ENCODE data around the gene VSNL1. TPM values are rescaled to one million over a fixed set of nuclear protein-coding genes. Genes with fewer than 3 reads are reported as not detected.

Gene VSNL1
- total RNA-seq, 2 donors from 2014 or later: not detected

GRCh38 chr2:17604050-17604449, 63.6 kb downstream of the VSNL1 start:
- TF ChIP-seq CTCF (IDR thresholded peaks at IDR 0.05): no peak
- H3K27ac ChIP-seq: no peak overlapping the region
- no peaks in the 10 kb centered on the region for H3K4me1 ChIP-seq (ENCODE audit: control insufficient read depth in 1 of 2, low read depth in 2 of 2)
- no peak overlapping the region for H3K4me3 ChIP-seq
- no peak for DNase-seq (ENCODE audit: low spot score)
- H3K9me3 ChIP-seq: no peaks in the 10 kb centered on the region
- H3K27me3 ChIP-seq (replicated peaks; ENCODE audit: insufficient read depth): no peaks in the 10 kb centered on the region
- no peak for ATAC-seq (ENCODE audit: insufficient number of reproducible peaks, low FRiP score, low read depth)
- H3K36me3 ChIP-seq: no peaks in the 10 kb centered on the region

GRCh38 chr2:17605696-17606095, 65.2 kb downstream of the VSNL1 start:
- no peaks in the 10 kb centered on the region for H3K36me3 ChIP-seq
- ATAC-seq (ENCODE audit: insufficient number of reproducible peaks, low FRiP score, low read depth): no peak
- DNase-seq (ENCODE audit: low spot score): no peak
- H3K9me3 ChIP-seq: no peaks in the 10 kb centered on the region
- no peak for TF ChIP-seq CTCF (IDR thresholded peaks at IDR 0.05)
- no peak overlapping the region for H3K4me3 ChIP-seq
- H3K27me3 ChIP-seq (replicated peaks; ENCODE audit: insufficient read depth): no peaks in the 10 kb centered on the region
- H3K4me1 ChIP-seq (ENCODE audit: control insufficient read depth in 1 of 2, low read depth in 2 of 2): peaks cover 0 to 9% of the 10 kb centered on the region in 2 donors
- H3K27ac ChIP-seq: no peak overlapping the region

GRCh38 chr2:17606851-17607250, 66.4 kb downstream of the VSNL1 start:
- H3K27ac ChIP-seq: no peak overlapping the region

GRCh38 chr2:17607379-17607778, 66.9 kb downstream of the VSNL1 start:
- ATAC-seq (ENCODE audit: insufficient number of reproducible peaks, low FRiP score, low read depth) (no peak), DNase-seq (ENCODE audit: low spot score) (no peak)
- no peak overlapping the region for H3K27ac ChIP-seq
- no peak for TF ChIP-seq CTCF (IDR thresholded peaks at IDR 0.05)
- H3K36me3 ChIP-seq: no peaks in the 10 kb centered on the region
- no peaks in the 10 kb centered on the region for H3K9me3 ChIP-seq
- no peak overlapping the region for H3K4me3 ChIP-seq
- H3K27me3 ChIP-seq (replicated peaks; ENCODE audit: insufficient read depth): no peaks in the 10 kb centered on the region
- peaks cover 0 to 14% of the 10 kb centered on the region in 2 donors for H3K4me1 ChIP-seq (ENCODE audit: control insufficient read depth in 1 of 2, low read depth in 2 of 2)

More at GRCh38 chr2:17606851-17607250, 66.4 kb downstream of the VSNL1 start:
- Histone ChIP-seq H3K27me3 (replicated peaks; ENCODE audit: insufficient read depth) (no peaks in the 10 kb centered on the region), H3K4me1 (ENCODE audit: control insufficient read depth in 1 of 2, low read depth in 2 of 2) (peaks cover 0 to 14% of the 10 kb centered on the region in 2 donors), H3K9me3 (no peaks in the 10 kb centered on the region), H3K4me3 (no peak overlapping the region), H3K36me3 (no peaks in the 10 kb centered on the region)
- DNase-seq (ENCODE audit: low spot score) (no peak), ATAC-seq (ENCODE audit: insufficient number of reproducible peaks, low FRiP score, low read depth) (no peak)
- TF ChIP-seq CTCF (IDR thresholded peaks at IDR 0.05): no peak

GRCh38 chr2:17608251-17608650, 67.8 kb downstream of the VSNL1 start:
- H3K27ac ChIP-seq: no peak overlapping the region
- H3K9me3 ChIP-seq: no peaks in the 10 kb centered on the region
- ATAC-seq (ENCODE audit: insufficient number of reproducible peaks, low FRiP score, low read depth) (no peak), DNase-seq (ENCODE audit: low spot score) (no peak)
- no peak overlapping the region for H3K4me3 ChIP-seq
- no peaks in the 10 kb centered on the region for H3K36me3 ChIP-seq
- no peaks in the 10 kb centered on the region for H3K27me3 ChIP-seq (replicated peaks; ENCODE audit: insufficient read depth)
- TF ChIP-seq CTCF (IDR thresholded peaks at IDR 0.05): no peak
- H3K4me1 ChIP-seq (ENCODE audit: control insufficient read depth in 1 of 2, low read depth in 2 of 2): peaks cover 0 to 14% of the 10 kb centered on the region in 2 donors

All from thoracic aorta (tissue), 2 donors.